HL-60 (cell line): Measurements from ENCODE around the gene ARSA.
A peak's percentile ranks its signal among the peaks of the same experiment; 100 is the strongest.

Experiments
- DNase-seq, 2 experiments: peaks; one replicate each; pipeline ENCODE4 v3.0.0-alpha.2; 2010 to 2020; ENCODE audit warnings: low read depth in 1 of 2, low spot score in 1 of 2
- H3K27ac ChIP-seq: fragments of 250-450 bp; sonication (Bioruptor Pico); replicated peaks from 2 replicates; pipeline ENCODE4 v1.5.1; 2020; ENCODE audit warnings: mild to moderate bottlenecking, moderate library complexity
- H3K27me3 ChIP-seq: fragments of 250-450 bp; sonication (Bioruptor Pico); 2 replicates; pipeline ENCODE4 v1.5.1; 2021; ENCODE audit warnings: mild to moderate bottlenecking, moderate library complexity; ENCODE audit not compliant: insufficient read depth, poor library complexity, severe bottlenecking
- H3K4me3 ChIP-seq: replicated peaks from 2 replicates; pipeline ENCODE4 v1.5.1; 2011; ENCODE audit warnings: mild to moderate bottlenecking, control low read depth, low read length; ENCODE audit not compliant: insufficient read depth
- CTCF ChIP-seq: IDR thresholded peaks from one replicate; pipeline ENCODE4 v1.5.1; 2011; ENCODE audit warnings: low read length, control low read depth, inconsistent platforms; ENCODE audit not compliant: insufficient read depth
- GABPA ChIP-seq: IDR thresholded peaks from 2 replicates; pipeline ENCODE4 v1.6.1; 2012; ENCODE audit warnings: low read depth
- POLR2AphosphoS5 ChIP-seq: IDR thresholded peaks from 2 replicates; pipeline ENCODE4 v1.6.1; 2012; ENCODE audit warnings: low read depth
- REST ChIP-seq: IDR thresholded peaks from 2 replicates; pipeline ENCODE4 v1.6.1; 2012; ENCODE audit warnings: low read depth; ENCODE audit not compliant: insufficient replicate concordance
- SPI1 ChIP-seq: IDR thresholded peaks from 2 replicates; pipeline ENCODE4 v1.6.1; 2012; ENCODE audit warnings: low read depth, mild to moderate bottlenecking, borderline replicate concordance

The ARSA gene

GRCh38 chr22:50602338-50602700 lies 25.6 kb downstream of the ARSA start:
- peaks cover 40% of the 10 kb centered on the region for H3K27me3 ChIP-seq

GRCh38 chr22:50601669-50602337 lies 26.1 kb downstream of the ARSA start:
- Histone ChIP-seq H3K27ac (no peak overlapping the region), H3K4me3 (no peak overlapping the region), H3K27me3 (peaks cover 35% of the 10 kb centered on the region)
- TF ChIP-seq GABPA (no peak), REST (peak; percentile 11)
- DNase-seq, result no peak

More at GRCh38 chr22:50602338-50602700, 25.6 kb downstream of the ARSA start:
- no peak for DNase-seq
- Histone ChIP-seq H3K27ac (no peak overlapping the region), H3K4me3 (no peak overlapping the region)
- TF ChIP-seq CTCF (no peak), REST (no peak), SPI1 (no peak), POLR2AphosphoS5 (no peak), GABPA (no peak)

GRCh38 chr22:50600967-50601668 lies 26.8 kb downstream of the ARSA start:
- no peak overlapping the region for H3K27ac ChIP-seq

GRCh38 chr22:50600538-50600937 lies 27.4 kb downstream of the ARSA start, which contains the start of gene MAPK8IP2:
MAPK8IP2 (plus strand) TSS chr22:50600793; CDS start chr22:50600819, 26 bp downstream.
- TF ChIP-seq POLR2AphosphoS5 (no peak), REST (no peak), GABPA (no peak), SPI1 (no peak), CTCF (no peak)
- H3K4me3 ChIP-seq, result no peak within 1 kb of the TSS
- no peak for DNase-seq
- peaks cover 25% of the 10 kb centered on the region for H3K27me3 ChIP-seq
- no peak within 1 kb of the TSS for H3K27ac ChIP-seq

More at GRCh38 chr22:50600967-50601668, 26.8 kb downstream of the ARSA start:
- no peak for TF ChIP-seq POLR2AphosphoS5
- no peak for TF ChIP-seq SPI1
- H3K4me3 ChIP-seq, result no peak overlapping the region
- H3K27me3 ChIP-seq, result peaks cover 31% of the 10 kb centered on the region
- DNase-seq, result no peak
